GM19023 (cell line): ENCODE data around the gene SEMA7A.
A peak's percentile ranks its signal among the peaks of the same experiment; 100 is the strongest.

Experiments used
- ATAC-seq: cut with Tn5 transposase; IDR thresholded peaks from one replicate; pipeline ENCODE4 v1.9.1; 2021; ENCODE audit warnings: mild to moderate bottlenecking, moderate library complexity; ENCODE audit not compliant: unreplicated experiment

The SEMA7A gene

DNA sequence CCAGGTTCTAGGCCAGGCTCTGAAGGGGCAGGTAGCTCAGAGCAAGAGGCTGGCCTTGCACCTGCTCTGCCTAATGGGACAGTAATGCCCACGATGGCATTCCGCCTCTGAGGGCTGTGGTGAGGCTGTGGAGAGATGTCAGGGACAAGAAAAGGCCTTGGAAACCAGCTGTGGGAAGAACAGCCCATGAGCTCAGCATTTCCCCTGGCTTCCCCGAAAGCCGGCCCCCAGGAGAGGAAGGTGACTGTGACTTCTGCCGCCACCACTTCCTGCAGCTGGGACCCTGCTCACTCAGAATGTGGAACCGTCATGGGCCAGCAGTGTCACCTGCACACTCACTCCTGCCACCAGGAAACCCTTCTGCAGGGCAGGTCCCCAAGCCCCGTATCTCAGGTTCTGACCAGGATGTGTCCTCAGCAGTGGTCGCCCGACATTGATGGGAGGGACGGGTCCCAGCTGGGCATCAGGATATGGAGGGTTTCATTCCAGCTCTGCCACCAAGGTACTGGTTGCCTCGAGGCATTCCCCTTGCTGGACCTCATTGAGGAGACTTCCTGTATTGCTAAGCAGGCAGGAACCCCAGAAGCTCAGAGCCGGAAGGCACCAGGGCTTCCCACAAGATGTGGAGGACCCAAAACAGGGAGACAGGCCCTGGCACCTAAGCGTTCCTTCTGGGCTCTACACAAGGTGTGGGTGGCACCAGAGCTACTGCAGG lies 30.7 kb downstream of the SEMA7A start:
- peak; percentile 32 for ATAC-seq

DNA sequence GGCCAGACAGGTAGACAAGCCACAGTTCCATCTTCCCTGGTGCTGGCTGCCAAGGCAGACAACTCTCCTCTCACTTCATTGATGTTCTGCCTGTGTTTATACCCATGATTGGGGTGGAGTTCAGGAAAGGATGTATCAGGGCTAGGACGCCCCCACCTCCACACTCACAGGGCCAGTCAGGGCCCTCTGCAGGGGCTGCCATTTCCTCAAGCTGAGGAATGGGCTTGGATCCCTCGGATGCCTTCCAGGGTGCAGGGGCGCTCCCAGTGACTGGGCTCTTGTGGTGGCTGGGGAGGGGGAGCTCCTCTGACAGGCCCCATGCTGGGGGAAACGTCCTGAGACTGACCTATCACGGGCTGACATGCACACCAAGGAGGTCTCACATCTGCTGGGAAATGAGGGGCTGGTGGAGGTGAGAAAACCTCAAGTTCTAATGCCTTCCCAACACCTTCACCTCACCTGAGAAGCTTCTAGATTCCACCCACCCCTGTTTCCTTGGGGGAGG lies 31.4 kb downstream of the SEMA7A start:
- no peak for ATAC-seq

DNA sequence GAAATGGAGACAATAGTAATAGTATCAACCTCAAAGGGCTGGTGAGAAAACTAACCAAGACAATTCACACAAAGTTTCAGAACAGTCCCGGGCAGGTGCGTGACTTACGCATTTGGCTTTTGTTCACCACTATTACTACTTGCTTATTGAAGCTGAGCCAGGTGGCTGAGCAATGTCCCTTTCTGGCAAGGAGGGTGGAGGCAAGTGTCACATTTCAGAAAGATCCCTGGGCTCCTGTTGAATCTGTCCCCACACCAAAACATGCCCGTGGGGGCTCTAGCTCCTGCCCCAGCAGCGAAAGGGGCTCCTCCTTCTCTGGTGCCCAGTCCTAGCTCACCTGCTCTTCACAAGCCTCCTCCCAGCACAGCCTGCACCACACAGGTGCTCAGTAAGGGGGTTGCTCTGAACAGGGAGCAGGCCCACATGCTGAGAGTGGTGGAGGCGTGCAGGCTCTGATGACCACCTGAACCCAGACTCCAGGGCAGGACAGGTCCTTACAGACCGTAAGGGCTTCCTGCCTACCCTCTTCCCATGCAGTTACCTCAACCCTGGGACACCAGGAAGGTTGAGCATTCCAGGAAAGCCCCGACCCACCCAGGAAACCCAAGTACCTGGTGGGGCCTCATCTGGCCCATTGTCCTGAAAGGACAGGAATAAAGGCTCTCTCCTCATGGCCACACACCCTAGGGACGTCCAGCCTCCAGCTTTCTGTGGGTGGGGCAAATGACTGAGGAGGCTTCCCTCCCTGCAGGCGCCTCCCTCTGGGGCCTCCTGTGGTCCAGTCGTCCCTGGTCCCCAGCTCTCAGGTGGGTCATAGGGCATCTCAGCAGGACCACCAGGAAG lies 32.6 kb downstream of the SEMA7A start:
- no peak for ATAC-seq

DNA sequence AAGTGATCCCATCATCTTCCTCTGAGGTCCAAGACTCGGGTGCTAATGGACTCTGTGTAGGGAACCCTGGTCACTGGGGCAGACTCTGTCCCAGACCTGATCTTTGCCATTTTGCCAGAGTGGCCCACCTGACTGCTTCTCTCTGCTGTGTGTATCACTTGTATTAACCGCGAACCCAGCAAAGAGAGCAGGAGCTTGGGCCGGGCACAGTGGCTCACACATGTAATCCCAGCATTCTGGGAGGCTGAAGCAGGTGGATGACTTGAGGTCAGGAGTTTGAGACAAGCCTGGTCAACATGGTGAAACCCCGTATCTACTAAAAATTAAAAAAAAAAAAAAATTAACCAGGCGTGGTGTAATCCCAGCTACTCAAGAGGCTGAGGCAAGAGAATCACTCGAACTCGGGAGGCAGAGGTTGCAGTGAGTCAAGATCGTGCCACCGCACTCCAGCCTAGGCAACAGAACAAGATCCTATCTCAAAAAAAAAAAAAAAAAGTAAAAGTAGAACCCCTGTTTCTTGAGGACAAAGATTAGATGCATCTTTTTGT lies 33.4 kb downstream of the SEMA7A start:
- ATAC-seq, result no peak

DNA sequence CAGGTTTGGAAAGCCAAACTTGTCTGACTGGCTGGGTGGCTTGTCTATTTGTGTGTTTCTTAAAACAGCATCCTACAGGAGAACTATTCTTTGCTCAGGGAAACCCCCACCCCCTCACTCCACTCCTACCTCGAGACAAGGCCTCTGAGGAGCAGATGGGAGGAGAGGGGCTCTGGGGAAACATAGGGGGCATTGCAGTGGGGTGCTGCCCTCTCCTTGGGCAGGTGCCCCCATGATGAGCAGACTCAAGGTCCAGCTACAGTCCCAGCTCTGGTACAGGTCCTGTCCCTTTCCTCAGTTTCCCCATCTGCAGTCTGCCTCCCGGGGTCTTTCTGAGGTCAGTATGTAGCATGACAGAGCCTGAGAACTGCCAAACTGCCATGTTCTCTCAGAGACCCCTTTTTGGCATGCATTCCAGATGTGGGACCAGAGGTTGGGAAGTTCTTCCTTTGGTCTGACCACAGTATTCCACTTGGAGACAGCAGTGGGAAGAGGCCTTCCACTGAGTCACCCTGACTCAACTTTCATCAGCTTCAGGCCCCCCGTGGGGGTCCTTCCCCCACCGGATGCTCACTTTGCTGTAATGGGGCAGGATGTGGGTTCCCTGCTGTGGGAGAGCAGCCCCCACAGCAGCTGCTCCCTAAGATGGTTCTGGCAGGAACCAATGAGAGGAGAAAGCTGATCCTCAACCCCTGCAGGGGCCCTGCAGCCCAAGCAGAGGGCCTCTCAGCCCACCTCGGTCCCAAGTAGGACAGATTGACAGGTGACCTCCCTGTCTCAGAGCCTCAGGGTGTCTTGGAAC lies 34.0 kb downstream of the SEMA7A start:
- ATAC-seq, result no peak

DNA sequence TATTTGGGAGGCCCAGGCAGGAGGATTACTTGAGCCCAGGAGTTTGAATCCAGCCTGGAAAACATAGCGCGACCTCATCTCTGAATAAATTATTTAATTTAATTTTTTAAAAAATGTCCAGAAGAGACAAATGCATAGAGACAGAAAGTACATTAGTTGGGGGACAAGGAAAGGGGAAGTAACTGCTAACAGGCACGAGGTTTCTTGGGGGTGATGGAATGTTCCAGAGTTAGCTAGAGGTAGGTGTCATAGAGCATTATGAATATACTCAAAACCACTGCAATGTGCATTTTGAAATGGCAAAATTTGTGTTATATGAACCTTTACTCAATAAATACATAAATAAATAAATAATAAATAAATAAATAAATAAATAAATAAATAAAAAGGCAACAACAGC lies 34.7 kb downstream of the SEMA7A start:
- no peak for ATAC-seq

DNA sequence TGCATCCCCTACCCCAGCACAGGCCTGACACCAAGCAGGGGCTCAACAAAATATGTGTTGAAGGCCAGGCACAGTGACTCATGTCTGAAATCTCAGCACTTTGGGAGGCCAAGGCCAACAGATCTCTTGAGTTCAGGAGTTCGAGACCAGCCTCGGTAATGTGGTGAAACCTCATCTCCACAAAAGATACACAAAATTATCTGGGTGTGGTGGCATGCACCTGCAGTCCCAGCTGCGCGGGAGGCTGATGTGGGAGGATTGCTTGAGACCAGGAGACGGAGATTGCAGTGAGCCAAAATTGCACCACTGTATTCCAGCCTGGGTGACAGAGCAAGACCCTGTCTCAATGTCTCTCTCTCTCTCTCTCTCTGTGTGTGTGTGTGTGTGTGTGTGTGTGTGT lies 35.6 kb downstream of the SEMA7A start:
- ATAC-seq, result no peak

DNA sequence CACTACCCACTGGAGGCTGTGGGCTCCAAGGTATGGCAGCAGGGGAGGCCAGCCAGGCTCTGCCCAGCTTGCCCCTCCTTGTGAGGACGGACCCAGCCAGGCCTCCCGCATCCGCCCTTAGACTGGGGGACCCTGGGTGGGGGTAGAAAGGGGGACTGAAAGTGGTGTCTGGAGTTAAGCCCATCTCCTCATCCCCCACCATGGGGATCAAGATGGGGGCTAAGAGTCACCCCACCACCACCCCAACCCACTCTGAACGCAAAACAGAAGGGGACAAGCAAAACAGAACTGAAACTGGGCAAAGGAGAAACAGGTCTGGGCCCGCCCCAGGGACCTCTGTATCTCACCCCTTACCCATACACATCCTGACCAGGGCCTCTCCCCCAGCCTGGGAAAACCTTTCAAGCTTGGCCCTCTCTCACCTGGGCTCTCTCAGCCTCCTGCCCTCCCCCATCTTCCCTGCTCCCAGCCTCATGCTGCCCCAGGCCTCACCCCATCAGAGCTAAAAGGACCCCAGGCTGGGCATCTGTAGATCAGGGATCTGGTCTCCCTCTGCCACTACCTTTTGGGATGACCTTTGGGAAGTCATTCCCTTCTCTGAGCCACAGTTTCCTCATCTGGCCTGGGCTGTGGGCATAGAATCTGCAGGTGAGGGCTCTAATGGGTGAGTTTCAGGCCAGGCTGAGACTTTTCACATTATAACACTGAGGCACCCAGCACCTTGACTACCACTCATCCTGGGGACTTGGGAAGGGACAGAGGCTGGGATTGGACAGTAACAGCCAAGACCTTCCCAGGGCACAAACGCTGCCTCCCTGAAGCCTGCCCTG lies 36.3 kb downstream of the SEMA7A start:
- ATAC-seq, result no peak

DNA sequence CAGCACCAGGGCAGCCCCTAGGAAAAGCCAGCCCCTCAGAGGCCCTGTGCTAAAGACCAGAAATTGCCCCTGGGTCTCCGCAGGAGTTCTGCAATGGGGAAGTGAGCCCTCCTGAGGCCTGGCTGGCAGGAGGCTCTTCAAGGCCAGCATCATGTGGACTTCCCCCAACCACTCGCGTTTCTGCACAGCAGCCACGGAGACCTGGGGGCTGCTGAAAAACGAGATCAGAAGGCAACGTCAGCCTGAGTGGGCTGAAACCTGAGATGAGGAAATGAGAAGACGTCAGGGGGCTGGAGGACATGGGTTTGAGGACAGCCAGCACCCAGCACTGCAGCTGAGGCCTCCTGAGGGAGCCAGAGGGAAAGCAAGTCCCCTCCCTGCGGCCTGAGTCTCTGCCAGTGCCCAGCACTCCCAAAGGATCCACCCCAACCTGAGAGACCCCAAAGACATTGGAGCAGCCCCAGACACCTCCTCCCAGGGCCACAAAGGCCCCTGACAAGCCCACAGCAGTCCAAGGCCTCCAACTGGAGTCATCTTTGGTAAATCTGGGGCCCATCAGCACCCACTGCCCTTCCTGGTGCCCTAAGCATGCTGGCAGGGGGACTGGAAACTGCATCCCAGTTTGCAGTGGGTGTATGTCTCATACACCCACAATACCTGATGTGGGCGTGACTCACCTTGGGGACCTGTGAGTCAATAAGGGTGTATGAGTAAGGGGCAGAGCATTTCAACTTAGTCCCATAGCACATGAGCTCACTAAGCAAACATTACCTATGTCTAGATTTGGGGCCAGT lies 37.1 kb downstream of the SEMA7A start:
- ATAC-seq, result peak; percentile 37

DNA sequence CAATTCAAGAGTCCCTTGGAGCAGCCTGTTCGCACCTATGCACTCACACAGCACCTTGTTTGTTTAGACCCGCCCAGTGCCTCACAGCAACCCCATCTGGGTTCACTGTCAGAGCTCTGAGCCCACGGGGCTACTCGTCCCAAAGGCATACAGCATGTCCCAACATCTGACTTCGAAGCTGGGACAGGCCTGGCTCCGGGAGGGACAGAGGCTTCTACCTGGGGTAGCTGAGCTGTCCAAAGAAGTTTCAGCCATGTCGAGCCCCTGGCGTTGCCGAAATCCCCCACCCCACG lies 37.7 kb downstream of the SEMA7A start:
- ATAC-seq, result peak; percentile 8

DNA sequence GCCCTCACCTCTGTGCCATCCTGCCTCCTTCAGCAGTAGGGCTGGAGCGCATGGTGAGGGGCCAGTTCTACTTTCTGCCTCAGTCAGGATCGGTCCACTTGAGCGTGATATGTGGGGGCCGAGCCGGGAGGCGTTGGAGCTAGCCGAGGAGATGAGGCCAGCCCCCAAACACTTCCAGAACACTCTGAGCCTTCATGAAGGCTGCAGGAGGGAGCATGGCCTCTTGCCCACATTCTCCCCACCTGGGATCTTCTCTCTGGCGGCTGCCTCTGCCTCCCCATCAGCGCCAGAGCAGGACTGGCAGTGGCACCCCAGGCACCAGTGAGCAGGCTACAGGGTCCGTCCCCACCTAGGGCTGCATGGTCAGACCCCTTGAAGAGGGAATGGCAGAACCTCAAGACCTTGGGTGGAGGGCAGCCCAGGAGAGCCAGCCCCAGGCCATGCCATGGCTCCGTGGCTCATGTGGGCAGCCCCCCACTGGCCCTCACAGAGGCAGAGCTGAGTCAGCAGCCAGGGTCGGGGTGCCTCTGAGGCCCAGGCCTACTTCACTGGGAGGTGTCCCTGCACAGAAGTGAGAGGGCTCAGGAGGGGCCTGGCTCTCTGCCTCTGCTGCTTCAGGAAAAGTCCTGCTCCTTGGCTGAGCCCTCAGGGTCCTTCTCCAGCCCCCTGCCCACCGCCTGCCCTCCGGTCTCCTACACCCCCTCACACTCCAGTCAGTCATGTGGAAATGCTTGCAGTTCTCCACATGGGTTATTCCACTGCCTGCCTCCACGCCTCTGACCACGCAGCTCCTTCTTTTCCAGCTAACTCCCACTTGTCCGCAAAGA lies 38.2 kb downstream of the SEMA7A start:
- no peak for ATAC-seq

DNA sequence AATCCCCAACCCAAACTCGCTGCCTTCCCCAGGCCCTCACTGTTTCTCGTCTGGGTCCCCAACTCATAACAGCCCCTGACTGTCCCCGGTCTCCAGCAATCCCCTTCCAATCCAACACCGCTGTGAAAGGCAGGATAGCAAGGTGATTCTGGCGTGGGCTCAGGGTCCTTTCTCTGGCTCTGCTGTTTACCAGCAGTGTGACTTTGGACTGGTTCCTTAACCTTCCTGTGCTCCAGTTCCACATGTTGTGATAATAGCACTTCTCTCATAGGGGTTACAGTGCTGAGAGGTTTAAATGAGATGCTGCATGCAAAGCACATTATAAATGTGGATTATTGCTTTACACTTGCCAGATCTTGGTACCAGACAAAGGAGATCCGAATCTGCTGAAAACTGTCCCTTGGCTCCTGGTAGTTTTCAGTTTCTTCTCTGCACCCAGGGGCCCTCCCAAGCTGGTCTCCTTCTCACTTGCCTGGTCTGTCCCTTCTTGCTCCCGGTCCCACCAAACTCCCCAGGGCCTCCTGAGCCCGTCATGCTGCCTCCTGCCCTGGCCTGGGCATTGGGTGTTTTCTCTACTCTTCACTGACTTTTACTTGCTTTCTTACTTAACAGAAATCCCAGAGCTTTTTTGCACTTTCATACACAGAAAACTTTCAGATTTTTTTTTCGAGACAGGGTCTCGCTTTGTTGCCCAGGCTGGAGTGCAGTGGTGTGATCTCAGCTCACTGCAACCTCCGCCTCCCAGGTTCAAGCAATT lies 39.5 kb downstream of the SEMA7A start:
- ATAC-seq, result no peak

DNA sequence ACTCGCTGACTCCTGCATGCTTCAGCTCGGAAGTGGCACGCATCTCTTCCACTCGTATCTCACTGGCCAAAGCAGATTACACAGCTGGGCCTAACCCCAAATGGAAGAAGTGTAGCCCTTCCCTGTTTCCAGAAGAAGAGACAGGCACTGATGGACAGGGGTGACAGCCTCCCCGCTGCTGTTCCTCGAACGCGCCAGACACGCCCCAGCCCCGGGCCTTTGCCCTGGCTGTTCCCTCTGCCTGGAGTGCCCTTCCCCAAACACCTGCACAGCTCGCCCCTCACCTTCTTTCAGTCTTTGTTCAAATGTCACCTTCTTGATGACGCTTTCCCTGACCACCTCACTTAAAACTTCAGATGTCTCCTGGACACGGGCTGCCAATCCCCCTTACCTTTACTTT lies 40.3 kb downstream of the SEMA7A start:
- ATAC-seq, result no peak

DNA sequence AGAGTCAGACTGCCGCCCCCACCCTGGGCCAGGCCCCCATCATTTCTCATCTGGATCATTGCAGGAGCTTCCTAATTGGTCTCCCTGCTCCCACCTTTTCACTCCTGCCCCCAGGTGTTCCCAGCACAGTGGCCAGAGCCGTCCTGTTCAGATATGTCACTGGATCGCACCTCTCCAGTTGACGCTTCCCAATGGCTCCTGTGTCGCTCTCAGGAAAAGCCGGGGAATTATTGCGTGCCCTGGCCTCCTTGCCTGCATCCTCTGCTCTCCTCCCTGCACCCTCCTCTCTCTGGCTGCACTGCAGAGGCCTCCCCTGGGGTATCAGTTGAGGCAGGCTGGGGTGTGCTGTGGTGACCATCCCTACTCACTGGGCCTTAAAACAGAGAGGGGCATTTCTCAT lies 40.9 kb downstream of the SEMA7A start:
- no peak for ATAC-seq

DNA sequence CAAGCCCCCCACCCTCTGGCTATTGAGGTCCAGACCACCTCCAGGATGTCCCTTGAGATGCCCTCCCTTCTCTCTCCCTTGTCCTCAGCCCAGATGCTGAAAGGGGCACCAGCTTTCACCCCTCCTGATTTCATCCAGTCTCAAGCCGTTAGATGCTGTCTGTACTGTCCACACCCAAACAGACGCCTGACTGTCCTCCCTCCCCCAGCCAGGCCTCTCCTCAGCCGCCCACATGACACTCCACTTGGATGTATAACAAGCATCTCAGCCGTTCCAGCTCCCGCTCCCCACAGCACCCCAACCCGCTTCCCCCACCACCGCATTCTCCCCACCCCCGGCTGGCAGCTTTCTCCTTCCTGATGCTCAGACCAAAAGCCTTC lies 41.3 kb downstream of the SEMA7A start:
- ATAC-seq, result no peak

DNA sequence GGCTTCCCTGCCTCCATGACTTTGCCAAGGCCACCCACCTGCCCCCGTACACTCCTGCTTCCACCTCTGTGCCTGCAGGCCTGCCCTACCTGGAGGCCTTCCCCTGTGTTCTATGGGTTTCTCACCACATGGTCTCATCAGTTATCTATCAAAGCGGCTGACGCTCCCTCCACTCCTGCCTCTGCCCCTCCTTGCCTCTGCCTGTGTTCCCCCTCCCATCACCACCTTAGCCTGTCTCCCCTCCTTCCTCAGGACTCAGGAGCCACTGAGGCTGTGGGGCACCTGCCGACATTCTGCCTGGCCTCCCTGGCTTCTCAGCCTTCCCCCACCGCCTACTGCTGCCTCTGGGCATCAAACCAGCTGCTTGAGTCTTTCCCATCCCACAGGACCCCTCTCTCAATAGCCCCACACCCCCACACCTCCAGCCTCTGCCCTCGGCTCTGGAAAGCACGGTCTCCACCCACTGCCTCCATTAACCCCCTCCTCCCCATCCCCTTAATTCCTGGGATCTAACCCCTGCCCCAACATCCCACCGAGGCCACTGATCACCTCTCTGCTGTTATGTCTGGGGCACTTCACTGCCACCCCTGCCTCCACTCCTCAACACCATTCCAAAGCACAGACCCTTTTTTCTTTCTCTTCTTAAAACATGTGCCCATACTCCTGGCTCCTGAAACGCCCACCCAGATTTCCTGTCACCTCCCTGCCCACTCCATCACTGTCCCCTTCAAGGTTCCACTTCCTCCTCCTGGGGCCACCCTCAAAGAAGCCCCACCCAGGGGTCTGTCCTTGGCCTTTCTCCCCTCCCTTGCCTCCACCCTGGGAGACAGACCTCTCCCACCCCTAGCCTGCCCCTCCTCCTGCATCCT lies 41.9 kb downstream of the SEMA7A start:
- ATAC-seq, result no peak

DNA sequence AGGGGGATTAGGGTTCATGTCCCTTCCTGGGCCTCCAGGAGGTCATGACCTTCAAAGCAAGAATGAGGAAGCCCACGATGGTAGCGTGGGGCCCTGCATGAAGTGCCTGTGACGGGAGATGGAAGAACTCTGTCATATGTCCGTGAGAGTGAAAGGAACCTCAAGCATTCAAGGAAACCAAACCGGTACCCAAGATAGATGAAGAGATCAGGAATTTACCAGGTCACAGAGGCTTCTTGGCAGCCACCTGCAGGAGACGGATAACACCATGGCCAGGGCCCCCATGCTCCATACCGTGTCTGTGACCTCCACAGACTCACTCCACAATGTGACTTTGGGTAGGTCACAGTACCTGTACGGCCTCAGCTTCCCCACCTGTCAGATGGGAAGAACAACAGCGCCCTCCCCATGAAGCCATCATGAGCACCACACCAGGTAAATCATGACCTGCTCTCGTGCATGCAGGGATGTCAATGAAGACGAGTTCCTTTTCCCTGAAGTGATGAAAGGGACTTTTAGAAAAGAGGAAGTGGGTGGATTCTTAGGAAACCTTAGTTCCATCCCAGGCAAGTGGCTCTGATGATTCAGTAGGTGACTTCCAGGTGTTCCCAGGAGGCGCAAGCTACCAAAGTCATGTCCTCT lies 43.0 kb downstream of the SEMA7A start:
- no peak for ATAC-seq
